GM12878 (cell line): ENCODE data around the gene BBLN.
A peak's percentile ranks its signal among the peaks of the same experiment; 100 is the strongest.

Experiments used
- ATF3 ChIP-seq: IDR thresholded peaks from 2 replicates; pipeline ENCODE4 v1.6.1; 2011; ENCODE audit warnings: low read depth, mild to moderate bottlenecking, low read length, moderate library complexity, borderline replicate concordance; ENCODE audit errors: extremely low read depth
- CHD2 ChIP-seq: IDR thresholded peaks from 2 replicates; pipeline ENCODE4 v1.6.1; 2011; ENCODE audit warnings: low read depth, low read length, improper control_type of control experiment, borderline replicate concordance
- EZH2 ChIP-seq: IDR thresholded peaks from 2 replicates; pipeline ENCODE4 v1.6.1; 2012; ENCODE audit warnings: low read depth, mild to moderate bottlenecking, control low read depth, inconsistent platforms, low read length, borderline replicate concordance; ENCODE audit not compliant: control insufficient read depth
- FOS ChIP-seq: IDR thresholded peaks from 3 replicates; pipeline ENCODE4 v1.6.1; 2011; ENCODE audit warnings: borderline replicate concordance; ENCODE audit not compliant: insufficient read length; ENCODE audit errors: extremely low read depth
- MAX ChIP-seq: IDR thresholded peaks from 2 replicates; pipeline ENCODE4 v1.6.1; 2012; ENCODE audit warnings: low read depth, low read length, improper control_type of control experiment
- POLR2A ChIP-seq: IDR thresholded peaks from 2 replicates; pipeline ENCODE4 v1.6.1; 2011; ENCODE audit warnings: low read depth, mild to moderate bottlenecking, low read length
- POLR2AphosphoS5 ChIP-seq: IDR thresholded peaks from 2 replicates; pipeline ENCODE4 v1.6.1; 2011; ENCODE audit warnings: mild to moderate bottlenecking, low read length, inconsistent platforms
- ZNF274 ChIP-seq: IDR thresholded peaks from one replicate; pipeline ENCODE4 v1.8.0; 2011; ENCODE audit not compliant: insufficient read length, insufficient read depth
- TF ChIP-seq, protein P1 (sequence below), 3 experiments: IDR thresholded peaks in 2 of 3; conservative IDR thresholded peaks in 1 of 3; 2 replicates each; pipeline ENCODE4 v1.5.1; 2011; ENCODE audit warnings: low read depth in 3 of 3, low read length in 3 of 3, mild to moderate bottlenecking in 3 of 3, control low read depth in 2 of 3, moderate library complexity in 2 of 3, inconsistent platforms in 1 of 3, mixed read lengths in 1 of 3; ENCODE audit not compliant: control insufficient read depth in 2 of 3, insufficient read depth in 1 of 3; ENCODE audit errors: extremely low read depth in 1 of 3

GRCh38 chr9:128150594-128151308 lies 9.3 kb upstream of the BBLN start:
- TF ChIP-seq POLR2AphosphoS5: no peak
- TF ChIP-seq ATF3: no peak
- no peak for TF ChIP-seq CHD2
- no peak for TF ChIP-seq POLR2A
- TF ChIP-seq, protein P1, sequence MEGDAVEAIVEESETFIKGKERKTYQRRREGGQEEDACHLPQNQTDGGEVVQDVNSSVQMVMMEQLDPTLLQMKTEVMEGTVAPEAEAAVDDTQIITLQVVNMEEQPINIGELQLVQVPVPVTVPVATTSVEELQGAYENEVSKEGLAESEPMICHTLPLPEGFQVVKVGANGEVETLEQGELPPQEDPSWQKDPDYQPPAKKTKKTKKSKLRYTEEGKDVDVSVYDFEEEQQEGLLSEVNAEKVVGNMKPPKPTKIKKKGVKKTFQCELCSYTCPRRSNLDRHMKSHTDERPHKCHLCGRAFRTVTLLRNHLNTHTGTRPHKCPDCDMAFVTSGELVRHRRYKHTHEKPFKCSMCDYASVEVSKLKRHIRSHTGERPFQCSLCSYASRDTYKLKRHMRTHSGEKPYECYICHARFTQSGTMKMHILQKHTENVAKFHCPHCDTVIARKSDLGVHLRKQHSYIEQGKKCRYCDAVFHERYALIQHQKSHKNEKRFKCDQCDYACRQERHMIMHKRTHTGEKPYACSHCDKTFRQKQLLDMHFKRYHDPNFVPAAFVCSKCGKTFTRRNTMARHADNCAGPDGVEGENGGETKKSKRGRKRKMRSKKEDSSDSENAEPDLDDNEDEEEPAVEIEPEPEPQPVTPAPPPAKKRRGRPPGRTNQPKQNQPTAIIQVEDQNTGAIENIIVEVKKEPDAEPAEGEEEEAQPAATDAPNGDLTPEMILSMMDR (IDR thresholded peaks at IDR 0.05 in 2 of 3, conservative IDR thresholded peaks at IDR 0.05 in 1 of 3; ENCODE audit: control insufficient read depth in 2 of 3, extremely low read depth in 1 of 3, insufficient read depth in 1 of 3, low read depth in 3 of 3, low read length in 3 of 3): peak; percentile 12 to 33 (median 32); a peak in 4 of 6 replicates
- TF ChIP-seq ZNF274: no peak
- TF ChIP-seq FOS: no peak
- no peak for TF ChIP-seq EZH2
- no peak for TF ChIP-seq MAX
